Limb (tissue), 2 donors: Measurements from ENCODE around the gene JAKMIP1.

Experiments used
- DNase-seq, 2 donors: peaks; one replicate each; pipeline ENCODE4 v3.0.0-alpha.2; 2016; ENCODE audit errors: extremely low spot score in 2 of 2

JAKMIP1 gene

GRCh38 chr4:6201580-6202091 lies 1.3 kb upstream of the JAKMIP1 start:
- DNase-seq, result no peak

- no peak for DNase-seq
These were observed 593 bp upstream of the JAKMIP1 start for GRCh38 chr4:6200922-6201362.

- peak in 1 of 2 donors; percentile 39 for DNase-seq
These were observed 877 bp downstream of the JAKMIP1 start for GRCh38 chr4:6199422-6199921.

GRCh38 chr4:6198768-6199421 lies 1.5 kb downstream of the JAKMIP1 start:
- DNase-seq, result peak in 1 of 2 donors; percentile 37

- DNase-seq, result no peak
These were observed 2.1 kb downstream of the JAKMIP1 start for GRCh38 chr4:6198278-6198677.

- no peak for DNase-seq
These were observed 2.7 kb downstream of the JAKMIP1 start for GRCh38 chr4:6197433-6198174.

GRCh38 chr4:6196871-6197270 lies 3.5 kb downstream of the JAKMIP1 start:
- DNase-seq, result no peak

GRCh38 chr4:6196324-6196723 lies 4.0 kb downstream of the JAKMIP1 start:
- no peak for DNase-seq

GRCh38 chr4:6195602-6196319 lies 4.6 kb downstream of the JAKMIP1 start:
- DNase-seq, result no peak

- no peak for DNase-seq
These were observed 5.7 kb downstream of the JAKMIP1 start for GRCh38 chr4:6194458-6195195.

GRCh38 chr4:6193399-6193798 lies 7.0 kb downstream of the JAKMIP1 start:
- DNase-seq, result no peak

- no peak for DNase-seq
These were observed 8.1 kb downstream of the JAKMIP1 start for GRCh38 chr4:6192245-6192644.

GRCh38 chr4:6191448-6192130 lies 8.8 kb downstream of the JAKMIP1 start:
- DNase-seq, result no peak

GRCh38 chr4:6190486-6190885 lies 9.9 kb downstream of the JAKMIP1 start:
- no peak for DNase-seq

- no peak for DNase-seq
These were observed 10.8 kb downstream of the JAKMIP1 start for GRCh38 chr4:6189511-6189910.

- no peak for DNase-seq
These were observed 11.6 kb downstream of the JAKMIP1 start for GRCh38 chr4:6188687-6189305.

GRCh38 chr4:6184169-6184568 lies 16.2 kb downstream of the JAKMIP1 start:
- no peak for DNase-seq

- DNase-seq, result no peak
These were observed 16.6 kb downstream of the JAKMIP1 start for GRCh38 chr4:6183740-6184139.

GRCh38 chr4:6182376-6183280 lies 17.7 kb downstream of the JAKMIP1 start:
- DNase-seq, result no peak
